Left ventricle myocardium superior (tissue), 1 donor: ENCODE measurements around the gene MATN1. TPM values are rescaled to one million over a fixed set of nuclear protein-coding genes. Genes with fewer than 3 reads are reported as not detected.

Experiments
- ATAC-seq: fragments of 200-7000 bp; cut with Tn5 transposase; one replicate; pipeline ENCODE4 v1.9.1; 2020; ENCODE audit warnings: mild to moderate bottlenecking, moderate library complexity
- DNase-seq: peaks from one replicate; pipeline ENCODE4 v3.0.0-alpha.2; 2020
- intact Hi-C: fragments of 100-400 bp; cut with micrococcal nuclease; formaldehyde crosslinking; loops from one replicate; pipeline ENCODE4 v1.11.0; 2022
- total RNA-seq: library from RNA; stranded (reverse); fragmentation: NEBNext Ultra II Directional; extraction: Animal tissue kit (Norgen Biotek cat#: 25700); gene quantifications from one replicate; pipeline ENCODE4 v1.2.1, GENCODE V29; 2021
- donor health status: DM: no; HTN: yes; CAD: no; lungs with severe emphysema.

Gene MATN1
- total RNA-seq, 1 donor from 2014 or later: not detected

DNA sequence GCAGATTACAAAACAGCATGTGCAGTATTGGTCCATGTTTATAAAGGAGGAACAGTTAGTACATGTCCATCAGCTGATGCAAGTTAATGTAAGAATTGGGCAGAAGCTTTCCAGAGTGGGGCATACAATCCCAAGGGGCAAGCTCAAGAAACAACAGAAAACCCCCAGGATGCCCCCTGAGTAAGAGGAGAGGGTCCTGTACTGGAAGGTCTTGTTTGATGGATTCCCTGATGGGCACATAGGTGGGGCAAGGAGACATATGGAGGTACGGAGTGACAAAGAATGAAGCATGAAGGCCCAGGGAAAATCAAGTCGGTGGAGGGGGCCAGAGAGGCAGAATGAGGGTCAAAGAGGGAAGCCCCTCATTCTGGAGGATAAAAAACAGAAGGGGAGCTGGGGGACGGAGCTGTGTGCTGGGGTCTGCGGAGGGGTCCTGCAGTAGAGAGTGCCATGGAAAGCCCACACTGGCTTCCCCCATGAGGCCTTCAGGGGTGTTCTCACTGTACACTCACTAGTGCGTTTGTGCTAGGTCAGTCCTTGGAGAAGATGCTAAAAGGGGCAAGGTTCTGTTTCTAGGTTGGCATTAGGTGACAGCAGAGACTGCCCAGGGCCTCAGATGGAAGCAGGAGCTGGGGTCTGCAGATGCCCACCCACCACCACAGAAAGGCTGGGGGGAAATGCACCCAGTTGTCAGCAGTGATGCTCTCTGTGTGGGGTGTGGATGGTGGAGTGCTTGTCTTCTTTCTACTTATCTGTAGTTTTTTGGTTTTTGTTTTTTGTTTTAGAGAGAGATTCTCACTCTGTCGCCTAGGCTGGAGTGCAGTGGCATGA lies 12.5 kb upstream of the MATN1 start:
- intact Hi-C loops: no loop called here
- no peak for DNase-seq

GRCh38 chr1:30735124-30735523 lies 11.7 kb upstream of the MATN1 start:
- intact Hi-C loops: no loop called here
- ATAC-seq: peak; percentile 89
- peak; percentile 64 for DNase-seq

More for the DNA sequence above, 12.5 kb upstream of the MATN1 start:
- ATAC-seq: no peak

DNA sequence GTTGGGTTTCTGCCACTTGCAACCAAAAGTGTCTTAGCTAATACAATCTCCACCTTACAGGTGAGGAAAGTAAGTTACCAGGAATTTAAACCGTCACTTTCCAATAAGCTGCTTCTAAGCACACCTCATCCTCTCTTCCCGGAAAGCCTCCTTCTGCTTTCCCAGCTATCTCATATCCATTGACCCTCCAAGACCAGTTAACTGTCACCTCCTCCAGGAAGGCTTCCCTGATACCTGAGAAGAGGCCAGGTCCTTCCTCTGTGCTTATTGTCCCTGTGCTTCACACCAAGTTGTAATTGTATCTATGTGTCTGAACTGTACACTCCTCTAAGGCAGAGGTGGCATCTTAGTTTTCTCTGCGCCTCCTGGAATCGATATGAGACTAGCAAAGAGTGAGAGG lies 11.2 kb upstream of the MATN1 start:
- DNase-seq (no peak), ATAC-seq (no peak)
- intact Hi-C loops: no loop called here

DNA sequence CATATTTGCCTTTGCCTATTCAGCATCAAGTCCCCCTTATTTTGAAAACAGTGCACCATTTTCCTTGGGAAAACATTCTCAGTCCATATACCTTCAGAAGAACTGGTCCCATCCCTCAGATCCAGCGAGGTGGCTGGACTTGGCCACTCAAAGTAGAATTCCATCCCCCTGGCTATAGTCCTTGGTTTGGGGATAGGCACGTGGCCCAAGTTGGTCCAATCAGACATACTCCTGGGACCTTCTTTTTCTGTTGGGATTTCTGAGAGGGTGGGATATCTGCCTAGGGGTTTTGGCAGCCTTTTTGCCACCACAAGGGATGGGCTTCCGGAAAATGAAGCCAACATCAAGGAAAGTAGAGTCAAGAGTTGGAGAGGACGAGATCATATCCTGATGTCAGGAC lies 10.7 kb upstream of the MATN1 start:
- DNase-seq (no peak), ATAC-seq (no peak)
- intact Hi-C loops: no loop called here

GRCh38 chr1:30733493-30733892 lies 10.1 kb upstream of the MATN1 start:
- intact Hi-C loops: no loop called here
- DNase-seq: no peak
- ATAC-seq: no peak

- intact Hi-C loops: no loop called here
- no peak for ATAC-seq
Observed at GRCh38 chr1:30732277-30732996, 9.1 kb upstream of the MATN1 start.

GRCh38 chr1:30731806-30732276 lies 8.5 kb upstream of the MATN1 start:
- intact Hi-C loops: no loop called here
- DNase-seq (no peak), ATAC-seq (no peak)

More at GRCh38 chr1:30732277-30732996, 9.1 kb upstream of the MATN1 start:
- no peak for DNase-seq

- DNase-seq: no peak
- no peak for ATAC-seq
- intact Hi-C loops: no loop called here
Observed at GRCh38 chr1:30731109-30731805, 7.9 kb upstream of the MATN1 start.

DNA sequence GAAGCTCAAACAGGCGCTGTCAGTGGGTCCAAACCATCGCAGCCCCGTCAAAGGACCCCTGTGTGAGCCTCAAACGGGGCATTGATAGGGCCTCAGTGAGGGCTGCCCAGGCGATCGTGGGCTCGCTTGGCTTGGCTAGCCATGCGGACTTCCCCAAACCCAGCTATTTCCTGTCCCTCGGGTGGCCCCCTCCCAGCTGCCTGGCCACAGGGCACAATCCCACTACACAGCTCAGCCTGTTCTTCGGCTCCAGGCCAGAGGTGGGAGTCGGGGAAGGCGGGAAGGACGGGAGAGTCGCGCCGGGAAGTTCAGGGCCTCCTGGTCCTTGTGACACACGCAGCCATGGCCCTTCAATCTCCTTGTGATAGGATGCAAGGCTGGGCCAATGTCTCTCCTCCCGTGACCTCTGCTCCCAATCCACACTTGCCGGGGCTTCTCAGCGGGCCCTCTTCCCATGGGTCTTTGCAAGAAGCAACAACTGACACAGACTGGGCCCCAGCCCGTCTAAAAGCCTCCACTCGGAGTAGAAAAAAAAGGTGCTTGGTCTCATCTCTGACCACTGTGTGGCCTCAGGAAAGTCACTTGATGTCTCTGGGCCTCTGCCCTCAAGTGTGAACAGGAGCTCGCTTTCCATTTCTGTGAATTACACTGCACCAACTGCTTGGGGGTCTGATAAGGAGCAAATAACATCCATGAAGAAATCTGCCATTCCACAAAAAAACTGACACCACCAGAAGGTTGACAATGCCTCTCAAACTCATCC lies 7.1 kb upstream of the MATN1 start:
- ATAC-seq (no peak), DNase-seq (no peak)
- intact Hi-C loops: no loop called here

- no peak for ATAC-seq
- DNase-seq: no peak
- intact Hi-C loops: no loop called here
Observed at GRCh38 chr1:30729901-30730300, 6.5 kb upstream of the MATN1 start.

- ATAC-seq (no peak), DNase-seq (no peak)
- intact Hi-C loops: no loop called here
Observed at GRCh38 chr1:30728832-30729638, 5.7 kb upstream of the MATN1 start.

DNA sequence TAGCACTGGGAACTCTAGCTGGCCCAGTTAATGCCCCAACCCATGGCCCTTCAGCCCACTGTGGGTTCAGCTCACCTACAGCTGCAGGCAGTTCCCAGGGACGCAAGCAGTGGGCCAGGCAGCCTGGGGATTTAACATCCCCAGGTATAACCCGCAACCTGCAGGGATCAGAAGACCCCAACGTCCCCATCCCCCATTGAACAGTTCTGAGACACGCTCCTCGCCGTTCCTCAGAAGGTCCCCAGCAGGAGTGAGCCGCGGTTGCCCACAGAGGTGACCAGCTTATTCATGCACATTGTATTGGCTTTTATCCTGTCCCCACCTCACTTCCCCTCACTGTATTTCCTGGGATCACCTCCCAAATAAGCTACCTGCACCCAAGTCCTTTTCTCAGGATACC lies 5.0 kb upstream of the MATN1 start:
- DNase-seq (no peak), ATAC-seq (no peak)
- intact Hi-C loops: no loop called here

DNA sequence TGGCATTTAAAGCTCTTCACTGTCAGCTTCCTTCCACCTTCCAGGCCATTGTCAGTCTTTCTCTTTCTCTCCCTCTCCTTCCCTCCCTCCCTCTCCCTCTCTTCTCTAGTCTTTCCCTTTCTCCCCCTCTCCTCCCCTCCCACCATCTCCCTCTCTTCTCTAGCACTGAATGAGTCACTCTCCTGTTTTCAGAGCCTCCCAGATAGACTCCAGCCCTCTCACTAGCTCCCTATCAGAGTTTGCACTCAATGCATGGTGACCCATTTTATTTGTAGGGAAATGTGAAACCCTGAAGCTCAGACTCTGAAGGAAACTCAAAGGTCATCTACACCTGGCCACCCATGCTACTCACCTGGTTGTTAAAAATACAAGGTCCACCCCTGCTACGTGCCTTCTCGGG lies 4.4 kb upstream of the MATN1 start:
- DNase-seq (no peak), ATAC-seq (no peak)
- intact Hi-C loops: no loop called here

DNA sequence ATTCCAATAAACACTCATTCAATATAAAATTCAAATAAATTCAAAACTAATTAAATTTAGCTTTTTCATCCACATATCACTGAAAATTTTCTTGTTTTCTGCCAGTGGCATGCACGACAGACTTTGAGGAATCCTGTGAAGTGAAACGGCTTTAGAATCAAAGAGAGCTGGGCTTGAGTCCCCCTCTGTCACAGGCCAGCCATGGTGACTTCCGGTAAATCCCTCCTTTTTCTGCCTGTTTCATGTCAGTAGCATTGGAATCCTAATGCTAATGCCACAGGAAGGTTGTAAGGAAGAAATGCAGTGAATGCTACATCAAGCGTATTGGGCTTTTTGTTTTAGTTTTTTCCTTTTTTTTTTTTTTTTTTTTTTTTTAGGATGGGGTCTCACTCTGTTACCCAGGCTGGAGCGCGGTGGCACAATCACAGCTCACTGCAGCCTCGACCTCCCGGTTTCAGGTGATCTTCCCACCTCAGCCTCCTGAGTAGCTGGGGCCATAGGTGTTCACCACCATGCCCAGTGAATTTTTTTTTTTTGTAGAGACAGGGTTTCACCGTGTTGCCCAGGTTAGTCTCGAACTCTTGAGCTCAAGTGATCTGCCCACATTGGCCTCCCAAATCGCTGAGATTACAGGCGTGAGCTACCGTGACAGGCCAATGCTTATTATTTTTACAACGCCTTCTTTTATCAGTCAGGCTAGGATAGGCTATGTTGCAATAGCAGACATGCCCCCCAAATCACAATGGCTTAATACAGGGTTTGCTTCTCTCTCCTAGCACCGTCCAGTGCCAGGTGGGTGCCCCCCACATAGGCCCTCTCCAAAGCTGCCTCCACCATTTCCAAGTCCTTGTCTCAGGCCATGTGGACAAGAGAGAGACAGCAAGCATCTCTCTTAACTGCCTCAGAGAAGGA lies 3.6 kb upstream of the MATN1 start:
- intact Hi-C loops: no loop called here
- DNase-seq (no peak), ATAC-seq (no peak)

DNA sequence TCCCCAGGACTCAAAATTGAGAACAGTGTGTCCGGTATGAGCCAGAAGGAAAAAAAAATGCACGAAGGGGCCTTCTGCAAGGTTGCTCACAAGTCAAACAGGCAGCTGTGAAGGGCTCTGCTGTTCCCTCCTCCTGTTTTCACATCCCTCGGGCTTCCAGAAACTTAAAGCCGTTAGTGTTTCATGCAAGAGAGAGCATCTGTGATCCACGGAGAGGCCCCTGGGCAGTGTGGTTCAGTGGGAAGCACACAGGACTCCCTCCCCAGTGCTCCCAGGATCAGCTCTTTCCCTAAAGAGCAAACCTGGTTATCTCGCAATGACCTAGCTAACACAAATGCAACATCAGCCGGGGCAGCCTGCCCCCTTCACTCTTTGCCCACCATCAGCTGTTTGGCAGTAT lies 2.9 kb upstream of the MATN1 start:
- DNase-seq: no peak
- intact Hi-C loops: no loop called here
- no peak for ATAC-seq

DNA sequence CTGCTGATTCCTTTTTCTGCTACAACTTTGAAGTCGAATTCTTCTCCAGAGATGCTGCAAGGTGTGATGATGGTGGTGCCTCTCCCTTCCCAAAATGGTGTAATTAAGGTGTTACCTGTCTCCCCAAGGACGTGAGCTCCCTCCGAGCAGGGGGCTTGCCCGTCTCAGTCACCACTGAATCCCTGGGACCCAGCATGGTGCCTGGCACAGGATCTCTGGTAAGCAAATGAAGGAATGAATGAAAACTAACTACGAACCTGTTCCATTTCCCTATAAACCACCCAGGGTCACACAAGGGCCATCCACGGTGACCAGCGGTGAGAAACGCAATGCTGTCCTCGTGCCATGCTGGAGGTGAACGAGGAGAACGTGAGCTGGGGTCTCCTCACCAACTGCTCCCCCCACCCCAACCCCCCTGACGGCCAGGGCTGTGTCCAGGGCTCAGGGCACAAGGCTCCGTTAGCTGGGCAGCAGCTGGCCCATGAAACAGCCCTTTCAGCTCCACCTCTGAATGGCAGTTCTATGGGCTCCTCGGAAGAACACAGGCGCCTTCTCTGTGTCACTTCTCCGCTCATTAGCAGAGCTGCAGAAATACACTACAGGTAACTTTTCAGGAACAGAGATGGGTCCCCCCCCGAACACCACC lies 2.2 kb upstream of the MATN1 start:
- ATAC-seq: no peak
- DNase-seq: no peak
- intact Hi-C loops: no loop called here
